GM19438 (cell line): ENCODE results near the gene ZNF821.
"Not testable (repeated sequence)": the region's sequence is repeated elsewhere in the genome, so short reads cannot be mapped to it uniquely, and the experiment has no call there.

Source experiments
- ATAC-seq: cut with Tn5 transposase; IDR thresholded peaks from one replicate; pipeline ENCODE4 v1.9.1; 2021; ENCODE audit warnings: low read depth; ENCODE audit not compliant: unreplicated experiment

The ZNF821 gene, protein sequence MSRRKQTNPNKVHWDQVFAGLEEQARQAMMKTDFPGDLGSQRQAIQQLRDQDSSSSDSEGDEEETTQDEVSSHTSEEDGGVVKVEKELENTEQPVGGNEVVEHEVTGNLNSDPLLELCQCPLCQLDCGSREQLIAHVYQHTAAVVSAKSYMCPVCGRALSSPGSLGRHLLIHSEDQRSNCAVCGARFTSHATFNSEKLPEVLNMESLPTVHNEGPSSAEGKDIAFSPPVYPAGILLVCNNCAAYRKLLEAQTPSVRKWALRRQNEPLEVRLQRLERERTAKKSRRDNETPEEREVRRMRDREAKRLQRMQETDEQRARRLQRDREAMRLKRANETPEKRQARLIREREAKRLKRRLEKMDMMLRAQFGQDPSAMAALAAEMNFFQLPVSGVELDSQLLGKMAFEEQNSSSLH

GRCh38 chr16:71883849-71884638, at the start of gene ZNF821:
TSS of gene ZNF821 (minus strand) at chr16:71884182. CDS start at chr16:71879946, 4,236 bp downstream.
- ATAC-seq: peak; percentile 52

GRCh38 chr16:71933017-71933416, 49.0 kb upstream of the ZNF821 start:
- no peak for ATAC-seq

GRCh38 chr16:71931599-71931998, 47.6 kb upstream of the ZNF821 start:
- no peak for ATAC-seq

DNA sequence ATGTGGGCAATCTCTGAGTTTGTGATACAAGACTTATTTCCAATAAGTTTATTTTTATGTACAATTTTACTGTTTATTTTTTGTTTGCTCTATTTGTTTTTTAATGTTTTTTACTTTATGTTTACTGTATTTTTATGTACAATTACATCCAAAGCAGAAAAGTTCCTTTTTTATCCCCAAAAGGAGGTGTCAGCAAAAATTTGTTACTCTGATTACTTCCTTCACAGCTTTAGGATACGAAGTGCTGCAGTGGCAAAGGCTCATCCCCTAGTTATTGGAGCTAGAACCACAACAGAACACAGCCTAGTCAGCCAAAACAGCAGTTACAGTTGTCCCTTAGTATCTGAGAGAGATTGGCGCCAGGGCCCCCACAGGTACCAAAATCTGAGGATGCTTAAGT, 47.0 kb upstream of the ZNF821 start:
- no peak for ATAC-seq

GRCh38 chr16:71930013-71930563, 46.1 kb upstream of the ZNF821 start:
- no peak for ATAC-seq

GRCh38 chr16:71929048-71929447, 45.1 kb upstream of the ZNF821 start:
- no peak for ATAC-seq

- no peak for ATAC-seq
Observed at GRCh38 chr16:71927787-71928186, 43.8 kb upstream of the ZNF821 start.

GRCh38 chr16:71927383-71927782, 43.4 kb upstream of the ZNF821 start:
- ATAC-seq: no peak

GRCh38 chr16:71924710-71925109, 40.7 kb upstream of the ZNF821 start:
- no peak for ATAC-seq

DNA sequence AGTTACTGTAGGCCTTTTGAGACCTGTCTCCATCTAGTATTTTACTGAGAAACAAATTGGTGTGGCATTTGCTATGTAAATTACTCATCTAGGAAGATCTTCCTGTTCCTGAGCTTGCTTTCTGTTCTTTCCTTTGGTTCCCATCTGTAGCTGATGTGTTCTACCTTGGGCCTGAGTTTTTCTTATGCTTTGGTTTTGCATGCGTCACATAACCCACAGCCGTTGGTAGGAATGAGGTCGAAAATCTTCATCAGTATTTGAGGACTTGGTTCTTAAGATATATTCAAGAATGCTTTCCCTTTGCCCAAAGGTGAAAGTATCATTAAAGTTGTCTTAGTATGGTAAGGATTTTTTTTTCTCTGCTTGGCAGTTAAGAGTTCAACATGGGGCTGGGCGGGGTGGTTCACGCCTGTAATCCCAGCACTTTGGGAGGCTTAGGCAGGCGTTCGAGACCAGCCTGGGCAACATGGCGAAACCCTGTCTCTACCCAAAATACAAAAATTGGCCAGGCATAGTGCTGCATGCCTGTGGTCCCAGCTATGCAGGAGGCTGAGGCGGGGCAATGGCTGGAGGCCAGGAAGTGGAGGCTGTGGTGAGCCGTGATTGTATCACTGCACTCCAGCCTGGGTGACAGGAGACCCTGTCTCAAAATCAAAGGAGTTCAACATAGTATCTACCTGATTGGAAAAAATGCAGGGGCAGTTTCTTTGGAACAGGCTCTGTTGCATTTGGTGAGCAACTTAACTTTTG, 40.1 kb upstream of the ZNF821 start:
- no peak for ATAC-seq

- ATAC-seq: no peak
Observed at GRCh38 chr16:71920658-71921057, 36.7 kb upstream of the ZNF821 start.

- ATAC-seq: peak; percentile 93
Observed at GRCh38 chr16:71919035-71919434, 35.1 kb upstream of the ZNF821 start.

DNA sequence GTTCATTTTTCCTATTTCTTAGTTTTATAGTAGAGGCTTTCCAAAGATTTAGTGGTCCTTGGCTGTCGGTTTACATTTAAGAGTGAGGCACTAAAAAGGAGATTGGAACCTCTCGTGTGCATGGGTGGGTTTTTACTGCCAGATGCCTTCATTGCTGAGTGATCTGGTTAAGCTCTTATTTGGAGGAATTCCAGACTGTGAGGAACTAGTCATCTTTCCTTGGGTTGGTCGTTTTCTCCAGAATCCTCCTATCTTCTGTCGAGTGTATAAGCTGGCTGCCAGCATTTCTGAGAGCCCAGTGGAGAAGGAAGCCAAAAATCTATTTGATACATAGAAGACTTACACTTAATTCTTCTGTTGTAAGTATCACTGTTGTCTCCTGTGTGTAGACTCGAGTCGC, 33.9 kb upstream of the ZNF821 start:
- ATAC-seq: no peak

GRCh38 chr16:71916397-71916920, 32.5 kb upstream of the ZNF821 start:
- no peak for ATAC-seq

GRCh38 chr16:71915350-71915749, 31.4 kb upstream of the ZNF821 start:
- ATAC-seq: no peak

- no peak for ATAC-seq
Observed at GRCh38 chr16:71914802-71915201, 30.8 kb upstream of the ZNF821 start.

GRCh38 chr16:71912534-71913275, 28.7 kb upstream of the ZNF821 start:
- no peak for ATAC-seq

- no peak for ATAC-seq
Observed at GRCh38 chr16:71911121-71911520, 27.1 kb upstream of the ZNF821 start.

DNA sequence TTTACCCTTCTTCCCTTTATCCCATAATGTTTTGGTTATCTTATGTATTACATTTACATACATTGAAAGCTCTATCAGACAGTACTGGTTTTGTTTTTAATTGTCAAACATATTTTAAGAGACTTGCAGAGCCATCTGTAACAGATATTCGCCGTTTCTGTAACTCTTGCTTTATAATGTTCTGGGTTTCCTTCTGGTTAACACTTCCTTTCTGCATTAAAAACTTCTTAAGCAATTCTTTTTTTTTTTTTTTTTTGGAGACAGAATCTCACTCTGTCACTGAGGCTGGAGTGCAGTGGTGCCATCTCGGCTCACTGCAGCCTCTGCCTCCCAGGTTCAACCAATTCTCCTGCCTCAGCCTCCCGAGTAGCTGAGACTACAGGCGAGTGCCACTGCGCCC, 21.8 kb upstream of the ZNF821 start:
- not testable (repeated sequence) for ATAC-seq

DNA sequence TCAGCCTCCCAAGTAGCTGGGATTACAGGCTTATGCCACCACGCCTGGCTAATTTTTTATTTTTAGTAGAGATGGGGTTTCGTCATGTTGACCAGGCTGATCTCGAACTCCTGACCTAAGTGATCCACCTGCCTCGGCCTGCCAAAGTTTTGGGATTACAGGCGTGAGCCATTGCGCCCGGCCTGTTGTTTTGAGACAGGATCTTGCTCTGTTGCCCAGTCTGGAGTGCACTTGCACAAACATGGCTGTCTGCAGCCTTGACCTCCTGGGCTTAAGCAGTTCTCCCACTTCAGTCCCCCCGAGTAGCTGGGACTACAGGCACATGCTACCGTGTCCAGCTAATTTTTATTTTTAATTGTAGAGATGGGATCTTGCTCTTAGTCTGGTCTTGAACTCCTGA, 20.3 kb upstream of the ZNF821 start:
- ATAC-seq: no peak
